Measurements from ENCODE around the gene METTL14. TPM values are rescaled to one million over a fixed set of nuclear protein-coding genes. Genes with fewer than 3 reads are reported as not detected.
"Not testable (repeated sequence)": the region's sequence is repeated elsewhere in the genome, so short reads cannot be mapped to it uniquely, and the experiment has no call there.

Gene METTL14
- polyA plus RNA-seq: 41.1 TPM

- peaks cover 2% of the 10 kb centered on the region for H3K36me3 Mint-ChIP-seq
- H3K4me1 Mint-ChIP-seq: peaks cover 17 to 21% (median 19%) of the 10 kb centered on the region in 3 donors
- H3K27me3 Mint-ChIP-seq: no peaks in the 10 kb centered on the region
- H3K9me3 Mint-ChIP-seq: peaks cover 0 to 1% (median 0%) of the 10 kb centered on the region in 3 donors
- H3K4me3 Mint-ChIP-seq: peak within 1 kb of the TSS; percentile 97 to 100 (median 100)
- peak within 1 kb of the TSS; percentile 92 to 99 (median 99) for H3K27ac Mint-ChIP-seq
Measured at GRCh38 chr4:118684873-118685811, at the start of gene METTL14. METTL14 (plus strand) TSS chr4:118685392; CDS start chr4:118685535, 143 bp downstream.

DNA sequence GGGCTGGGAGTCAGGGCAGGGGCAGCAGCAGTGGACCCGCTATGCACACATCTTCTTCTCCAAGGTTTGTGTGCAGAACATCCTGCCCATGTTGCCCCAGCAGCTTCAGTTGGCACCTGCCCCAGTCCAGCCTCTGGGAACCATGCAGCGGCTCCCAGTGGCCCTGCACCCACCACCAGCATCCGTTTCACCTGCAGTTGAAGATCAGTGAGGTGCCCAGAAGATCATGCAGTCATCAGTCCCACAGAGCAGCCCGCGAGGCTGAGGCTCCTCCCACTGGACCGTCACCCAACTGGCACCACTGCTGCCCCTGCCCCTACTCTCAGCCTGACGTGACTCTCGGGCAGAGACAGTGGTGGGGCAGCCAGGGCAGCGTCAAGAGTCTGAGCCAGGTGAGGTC, 49.1 kb upstream of the METTL14 start:
- H3K4me3 Mint-ChIP-seq, H3K9me3 Mint-ChIP-seq, H3K4me1 Mint-ChIP-seq, H3K36me3 Mint-ChIP-seq, H3K27ac Mint-ChIP-seq, H3K27me3 Mint-ChIP-seq: not testable (repeated sequence)

DNA sequence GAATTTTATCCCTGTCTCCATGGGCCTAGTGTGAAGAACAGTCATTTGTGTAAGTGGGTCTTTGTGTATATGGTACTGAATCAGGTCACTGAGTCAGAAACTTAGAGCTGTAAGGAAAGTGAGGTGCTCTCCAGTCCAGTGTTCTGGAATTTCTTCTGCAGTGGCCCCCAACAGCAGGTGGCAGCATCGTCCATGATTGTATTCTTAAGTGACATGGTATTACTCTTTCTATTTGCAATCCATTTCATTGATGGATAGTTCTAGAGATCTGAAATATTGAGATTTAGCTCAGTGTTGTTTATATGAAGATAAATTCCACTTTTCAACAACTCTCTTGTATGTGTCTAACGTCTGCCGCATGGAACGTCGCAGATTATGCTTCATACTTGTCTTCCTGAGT, 20.5 kb upstream of the METTL14 start:
- H3K27me3 Mint-ChIP-seq, H3K9me3 Mint-ChIP-seq, H3K4me1 Mint-ChIP-seq, H3K4me3 Mint-ChIP-seq, H3K27ac Mint-ChIP-seq, H3K36me3 Mint-ChIP-seq: not testable (repeated sequence)

DNA sequence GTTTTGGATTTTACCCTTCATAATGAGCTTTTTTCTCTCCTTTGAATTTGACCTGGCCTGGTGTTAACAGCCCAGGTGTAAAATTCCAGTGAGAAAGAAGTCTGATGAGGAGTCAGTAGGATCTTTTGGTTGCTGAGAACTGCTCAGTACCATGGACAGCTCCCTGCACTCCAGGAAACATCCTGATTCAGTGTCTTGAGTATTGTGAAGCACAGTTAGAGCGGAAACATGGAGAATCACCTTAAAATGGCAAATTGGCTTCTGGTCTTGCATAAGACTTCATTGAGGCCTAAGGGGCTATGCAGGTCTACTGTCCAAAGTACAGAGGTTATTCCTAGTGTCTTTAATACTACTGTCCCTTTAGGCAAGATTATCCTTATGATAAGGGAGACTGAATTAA, 16.0 kb upstream of the METTL14 start:
- H3K36me3 Mint-ChIP-seq, H3K9me3 Mint-ChIP-seq, H3K27ac Mint-ChIP-seq, H3K4me1 Mint-ChIP-seq, H3K4me3 Mint-ChIP-seq, H3K27me3 Mint-ChIP-seq: not testable (repeated sequence)

- H3K27me3 Mint-ChIP-seq, H3K4me1 Mint-ChIP-seq, H3K9me3 Mint-ChIP-seq, H3K4me3 Mint-ChIP-seq, H3K27ac Mint-ChIP-seq, H3K36me3 Mint-ChIP-seq: not testable (repeated sequence)
Measured at GRCh38 chr4:118670968-118671367, 14.2 kb upstream of the METTL14 start.

- H3K36me3 Mint-ChIP-seq: peaks cover 4% of the 10 kb centered on the region
- no peaks in the 10 kb centered on the region for H3K9me3 Mint-ChIP-seq
- no peaks in the 10 kb centered on the region for H3K4me1 Mint-ChIP-seq
- H3K27ac Mint-ChIP-seq: no peak overlapping the region
- H3K27me3 Mint-ChIP-seq: no peaks in the 10 kb centered on the region
- no peak overlapping the region for H3K4me3 Mint-ChIP-seq
Measured at GRCh38 chr4:118676128-118676527, 9.1 kb upstream of the METTL14 start.

GRCh38 chr4:118680808-118681207, 4.4 kb upstream of the METTL14 start:
- Mint-ChIP-seq H3K4me3 (peak overlapping the region in 1 of 4 donors; percentile 51), H3K9me3 (peaks cover 0 to 1% (median 0%) of the 10 kb centered on the region in 3 donors), H3K4me1 (peaks cover 8 to 10% (median 9%) of the 10 kb centered on the region in 3 donors), H3K36me3 (peaks cover 4% of the 10 kb centered on the region), H3K27ac (no peak overlapping the region), H3K27me3 (no peaks in the 10 kb centered on the region)

DNA sequence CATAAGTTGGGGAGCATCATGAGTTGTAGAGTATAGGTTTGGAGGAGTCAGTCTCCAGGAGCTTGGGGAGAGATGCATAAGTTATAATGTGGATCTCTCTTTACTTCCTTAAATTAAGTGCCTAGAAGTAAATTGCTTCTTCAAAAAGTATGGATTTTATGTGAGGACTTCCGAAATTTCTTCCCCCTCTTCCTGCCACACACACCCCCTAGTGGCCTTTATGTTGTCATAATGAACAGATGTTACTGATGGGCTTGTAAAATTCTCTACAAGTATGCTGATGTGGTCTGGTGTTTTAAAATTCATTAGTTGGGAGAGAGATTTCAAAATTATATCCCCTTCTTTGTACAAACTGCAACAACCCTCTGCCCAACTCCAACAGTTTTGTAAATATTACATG, 2.3 kb upstream of the METTL14 start:
- peak overlapping the region in 2 of 4 donors; percentile 6 to 67 for H3K4me3 Mint-ChIP-seq
- H3K27me3 Mint-ChIP-seq: no peaks in the 10 kb centered on the region
- H3K27ac Mint-ChIP-seq: peak overlapping the region in 1 of 3 donors; percentile 46
- H3K36me3 Mint-ChIP-seq: peaks cover 4% of the 10 kb centered on the region
- H3K9me3 Mint-ChIP-seq: peaks cover 0 to 1% (median 0%) of the 10 kb centered on the region in 3 donors
- H3K4me1 Mint-ChIP-seq: peaks cover 17 to 21% (median 19%) of the 10 kb centered on the region in 3 donors

DNA sequence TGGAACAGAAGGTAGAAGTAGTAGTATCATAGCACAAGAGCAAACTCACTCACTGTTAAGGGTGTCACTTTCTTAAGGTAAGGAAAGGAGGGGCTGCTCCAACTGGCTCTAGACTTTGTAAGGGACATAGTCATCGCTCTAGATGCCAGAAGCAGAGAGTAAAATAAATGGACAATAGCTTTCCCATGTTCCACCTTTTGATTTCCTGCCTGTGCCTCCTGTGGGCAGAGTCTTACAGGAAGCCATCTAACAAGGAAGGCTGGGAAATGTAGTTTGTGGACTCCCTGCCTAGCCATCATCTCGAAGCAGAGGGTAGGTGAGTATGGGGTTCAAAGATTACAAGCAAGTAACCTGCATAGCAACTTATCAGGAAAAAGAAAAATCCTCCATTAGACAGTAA, 1.7 kb upstream of the METTL14 start:
- peaks cover 17 to 21% (median 19%) of the 10 kb centered on the region in 3 donors for H3K4me1 Mint-ChIP-seq
- H3K27ac Mint-ChIP-seq: peak overlapping the region in 1 of 3 donors; percentile 46
- no peaks in the 10 kb centered on the region for H3K27me3 Mint-ChIP-seq
- peak overlapping the region in 2 of 4 donors; percentile 9 to 67 for H3K4me3 Mint-ChIP-seq
- H3K36me3 Mint-ChIP-seq: peaks cover 4% of the 10 kb centered on the region
- H3K9me3 Mint-ChIP-seq: peaks cover 0 to 1% (median 0%) of the 10 kb centered on the region in 3 donors

DNA sequence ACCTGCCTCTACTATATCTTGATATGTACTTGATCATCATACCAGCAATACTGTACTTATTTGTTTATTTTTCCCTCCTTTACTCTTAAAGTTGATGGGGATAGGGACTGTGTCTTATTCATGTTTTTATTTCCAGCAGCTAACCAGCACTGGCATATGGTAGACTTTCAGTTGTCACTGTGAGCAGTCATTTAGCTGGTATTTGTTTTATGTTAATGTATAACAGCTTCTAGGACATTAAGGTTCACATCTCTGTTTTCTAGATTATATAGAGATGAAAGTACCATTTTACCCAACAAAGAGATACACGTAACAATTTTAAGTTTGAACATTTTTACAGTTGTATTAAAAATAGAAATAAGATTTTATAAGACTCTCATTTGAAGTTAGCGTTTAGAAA, 17.9 kb downstream of the METTL14 start:
- H3K4me1 Mint-ChIP-seq: peaks cover 0 to 2% (median 0%) of the 10 kb centered on the region in 3 donors
- no peaks in the 10 kb centered on the region for H3K27me3 Mint-ChIP-seq
- no peak overlapping the region for H3K4me3 Mint-ChIP-seq
- H3K9me3 Mint-ChIP-seq: no peaks in the 10 kb centered on the region
- peaks cover 10% of the 10 kb centered on the region for H3K36me3 Mint-ChIP-seq
- H3K27ac Mint-ChIP-seq: no peak overlapping the region

DNA sequence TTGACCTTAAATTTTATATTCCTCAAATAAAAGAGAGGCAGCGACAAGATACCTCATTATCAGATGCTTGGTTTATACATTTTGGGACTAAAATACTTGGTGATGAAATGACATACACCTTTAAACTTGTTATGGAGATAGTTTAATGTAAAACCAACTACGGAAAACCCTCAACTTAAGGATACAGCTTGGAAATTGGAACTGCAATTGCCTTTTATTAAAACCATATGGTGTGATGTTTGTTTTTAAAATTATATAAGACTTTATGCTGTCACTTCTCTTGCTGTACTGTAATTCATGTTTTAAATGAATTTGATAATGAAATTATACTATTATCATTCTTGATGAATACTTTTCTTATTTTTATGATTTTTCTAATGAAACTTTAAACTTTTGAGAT, 25.9 kb downstream of the METTL14 start:
- Mint-ChIP-seq H3K27me3 (no peaks in the 10 kb centered on the region), H3K4me3 (no peak overlapping the region), H3K4me1 (no peaks in the 10 kb centered on the region), H3K36me3 (peaks cover 4% of the 10 kb centered on the region), H3K27ac (no peak overlapping the region), H3K9me3 (no peaks in the 10 kb centered on the region)

GRCh38 chr4:118712872-118713271, 27.7 kb downstream of the METTL14 start:
- H3K27ac Mint-ChIP-seq: no peak overlapping the region
- H3K4me1 Mint-ChIP-seq: no peaks in the 10 kb centered on the region
- peaks cover 4% of the 10 kb centered on the region for H3K36me3 Mint-ChIP-seq
- H3K9me3 Mint-ChIP-seq: no peaks in the 10 kb centered on the region
- no peak overlapping the region for H3K4me3 Mint-ChIP-seq
- no peaks in the 10 kb centered on the region for H3K27me3 Mint-ChIP-seq

GRCh38 chr4:118714682-118715081, 29.5 kb downstream of the METTL14 start:
- Mint-ChIP-seq H3K4me1 (no peaks in the 10 kb centered on the region), H3K9me3 (no peaks in the 10 kb centered on the region), H3K4me3 (no peak overlapping the region), H3K36me3 (peaks cover 4% of the 10 kb centered on the region), H3K27ac (no peak overlapping the region), H3K27me3 (no peaks in the 10 kb centered on the region)

GRCh38 chr4:118716304-118716703, 31.1 kb downstream of the METTL14 start:
- Mint-ChIP-seq H3K27ac (no peak overlapping the region), H3K27me3 (no peaks in the 10 kb centered on the region), H3K36me3 (peaks cover 3% of the 10 kb centered on the region), H3K4me3 (no peak overlapping the region), H3K4me1 (no peaks in the 10 kb centered on the region), H3K9me3 (no peaks in the 10 kb centered on the region)

GRCh38 chr4:118718511-118719170, 33.4 kb downstream of the METTL14 start:
- no peaks in the 10 kb centered on the region for H3K9me3 Mint-ChIP-seq
- H3K36me3 Mint-ChIP-seq: peaks cover 3% of the 10 kb centered on the region

More at GRCh38 chr4:118718511-118719170, 33.4 kb downstream of the METTL14 start:
- Mint-ChIP-seq H3K4me1 (no peaks in the 10 kb centered on the region), H3K27me3 (no peaks in the 10 kb centered on the region), H3K27ac (peak overlapping the region in 1 of 3 donors; percentile 26), H3K4me3 (no peak overlapping the region)

Measured in IgD-negative memory B cell (primary cell).